Activated T-cell treated with anti-CD3 and anti-CD28 coated beads, Interleukin-2, amount 50 U/mL, for 1 hour (primary cell): ENCODE data around the gene ARAP2.
A peak's percentile ranks its signal among the peaks of the same experiment; 100 is the strongest.

Source experiments
- DNase-seq: peaks from one replicate; pipeline ENCODE4 v3.0.0-alpha.2; 2020

The ARAP2 gene

GRCh38 chr4:36264207-36264826 is 20.0 kb upstream of the ARAP2 start:
- DNase-seq, result no peak

GRCh38 chr4:36260731-36261130 is 16.4 kb upstream of the ARAP2 start:
- DNase-seq, result no peak

GRCh38 chr4:36256398-36256891 is 12.1 kb upstream of the ARAP2 start:
- DNase-seq, result no peak

- DNase-seq, result peak; percentile 42
Measured at GRCh38 chr4:36255577-36255976, 11.3 kb upstream of the ARAP2 start.

- DNase-seq, result no peak
Measured at GRCh38 chr4:36254371-36254770, 10.1 kb upstream of the ARAP2 start.

- DNase-seq, result no peak
Measured at GRCh38 chr4:36251983-36252382, 7.7 kb upstream of the ARAP2 start.

GRCh38 chr4:36249610-36250009 is 5.3 kb upstream of the ARAP2 start:
- DNase-seq, result no peak

GRCh38 chr4:36243355-36244256 is 708 bp downstream of the ARAP2 start:
- DNase-seq, result no peak

GRCh38 chr4:36242629-36243354 is 1.5 kb downstream of the ARAP2 start:
- no peak for DNase-seq

GRCh38 chr4:36241771-36242170 is 2.5 kb downstream of the ARAP2 start:
- no peak for DNase-seq

GRCh38 chr4:36237366-36238313 is 6.7 kb downstream of the ARAP2 start:
- no peak for DNase-seq

GRCh38 chr4:36236159-36236558 is 8.2 kb downstream of the ARAP2 start:
- no peak for DNase-seq

GRCh38 chr4:36235306-36235705 is 9.0 kb downstream of the ARAP2 start:
- no peak for DNase-seq

GRCh38 chr4:36233567-36234266 is 10.6 kb downstream of the ARAP2 start:
- no peak for DNase-seq

GRCh38 chr4:36230534-36230933 is 13.8 kb downstream of the ARAP2 start:
- DNase-seq, result no peak

GRCh38 chr4:36227913-36228312 is 16.4 kb downstream of the ARAP2 start:
- DNase-seq, result no peak

- no peak for DNase-seq
Measured at GRCh38 chr4:36226430-36227227, 17.7 kb downstream of the ARAP2 start.

- DNase-seq, result no peak
Measured at GRCh38 chr4:36224972-36225903, 19.1 kb downstream of the ARAP2 start.

- DNase-seq, result no peak
Measured at GRCh38 chr4:36222702-36223101, 21.6 kb downstream of the ARAP2 start.

GRCh38 chr4:36220776-36221175 is 23.5 kb downstream of the ARAP2 start:
- no peak for DNase-seq
